WTC11 (cell line): ENCODE measurements around the gene RPL18A. TPM values are rescaled to one million over a fixed set of nuclear protein-coding genes. Genes with fewer than 3 reads are reported as not detected.

Experiments used
- ATAC-seq: fragments of 200-7000 bp; cut with Tn5 transposase; 2 replicates; pipeline ENCODE4 v1.10.0; 2021; ENCODE audit warnings: mild to moderate bottlenecking, moderate library complexity
- CTCF ChIA-PET: fragments of 300-600 bp; sonication (Branson Sonifier 250); formaldehyde crosslinking; loops from one replicate; lab custom pipeline; 2021; ENCODE audit warnings: antibody characterized with exemption; lab: Charles Lee
- POLR2A ChIA-PET: fragments of 350-600 bp; sonication (Branson Sonifier 250); formaldehyde crosslinking; loops from one replicate; lab custom pipeline; 2021; ENCODE audit warnings: antibody characterized with exemption; lab: Charles Lee
- DNase-seq: peaks from one replicate; pipeline ENCODE4 v3.0.0; 2021; ENCODE audit warnings: low spot score
- H3K27ac Mint-ChIP-seq: 2 replicates; pipeline ENCODE4 v1.8.0; 2021; ENCODE audit warnings: mixed read lengths
- H3K27me3 Mint-ChIP-seq: 2 replicates; pipeline ENCODE4 v1.8.0; 2021; ENCODE audit warnings: low read depth, mild to moderate bottlenecking, moderate library complexity, mixed read lengths
- H3K36me3 Mint-ChIP-seq: 2 replicates; pipeline ENCODE4 v1.8.0; 2021; ENCODE audit warnings: mixed read lengths
- H3K4me1 Mint-ChIP-seq: 2 replicates; pipeline ENCODE4 v1.8.0; 2022; ENCODE audit warnings: mixed read lengths
- H3K4me3 Mint-ChIP-seq: 2 replicates; pipeline ENCODE4 v1.8.0; 2021; ENCODE audit warnings: mild to moderate bottlenecking, moderate library complexity, mixed read lengths
- H3K9me3 Mint-ChIP-seq: 2 replicates; pipeline ENCODE4 v1.8.0; 2021; ENCODE audit warnings: mixed read lengths
- CBFB ChIP-seq: sonication (generic); formaldehyde crosslinking; IDR thresholded peaks from 2 replicates; pipeline ENCODE4 v1.8.1; 2022; ENCODE audit warnings: mild to moderate bottlenecking, low read depth, missing genetic modification reagents
- CREM ChIP-seq: sonication (generic); formaldehyde crosslinking; IDR thresholded peaks from 2 replicates; pipeline ENCODE4 v1.8.1; 2022; ENCODE audit warnings: mild to moderate bottlenecking, missing genetic modification reagents, moderate library complexity
- FOXJ3 ChIP-seq: sonication (generic); formaldehyde crosslinking; IDR thresholded peaks from 2 replicates; pipeline ENCODE4 v1.9.0; 2021; ENCODE audit warnings: missing genetic modification reagents, mild to moderate bottlenecking, borderline replicate concordance
- KAT7 ChIP-seq: sonication (generic); formaldehyde crosslinking; IDR thresholded peaks from 2 replicates; pipeline ENCODE4 v1.8.1; 2023; ENCODE audit warnings: missing genetic modification reagents, mild to moderate bottlenecking, borderline replicate concordance
- NR1H2 ChIP-seq: sonication (generic); formaldehyde crosslinking; IDR thresholded peaks from 2 replicates; pipeline ENCODE4 v1.9.0; 2021; ENCODE audit warnings: mild to moderate bottlenecking, moderate library complexity, missing genetic modification reagents
- PRRX2 ChIP-seq: fragments of 250-450 bp; sonication (Bioruptor Pico); IDR thresholded peaks from 2 replicates; pipeline ENCODE4 v1.8.0; 2021; ENCODE audit warnings: mild to moderate bottlenecking
- TCF7 ChIP-seq: sonication (generic); formaldehyde crosslinking; IDR thresholded peaks from 2 replicates; pipeline ENCODE4 v1.8.0; 2022; ENCODE audit warnings: mild to moderate bottlenecking, low read depth, missing genetic modification reagents, moderate library complexity
- TEAD1 ChIP-seq: sonication (generic); formaldehyde crosslinking; IDR thresholded peaks from 2 replicates; pipeline ENCODE4 v1.8.0; 2022; ENCODE audit warnings: mild to moderate bottlenecking, missing genetic modification reagents
- ZNF219 ChIP-seq: sonication (generic); formaldehyde crosslinking; IDR thresholded peaks from 2 replicates; pipeline ENCODE4 v1.8.0; 2023; ENCODE audit warnings: missing genetic modification reagents, mild to moderate bottlenecking, borderline replicate concordance
- ZNF232 ChIP-seq: sonication (generic); formaldehyde crosslinking; IDR thresholded peaks from 2 replicates; pipeline ENCODE4 v1.8.0; 2022; ENCODE audit warnings: mild to moderate bottlenecking, missing genetic modification reagents
- ZNF416 ChIP-seq: fragments of 250-450 bp; sonication (Bioruptor Pico); IDR thresholded peaks from 2 replicates; pipeline ENCODE4 v1.9.0; 2021; ENCODE audit warnings: mild to moderate bottlenecking, inconsistent platforms
- ZNF423 ChIP-seq: fragments of 250-450 bp; sonication (Bioruptor Pico); IDR thresholded peaks from 2 replicates; pipeline ENCODE4 v2.1.2; 2022; ENCODE audit warnings: mild to moderate bottlenecking, moderate library complexity
- total RNA-seq: library from RNA; stranded (reverse); gene quantifications from 3 replicates; pipeline ENCODE4 v1.2.3, GENCODE V29; 2021
- TF ChIP-seq, protein P1 (sequence below): sonication (generic); formaldehyde crosslinking; IDR thresholded peaks from 2 replicates; pipeline ENCODE4 v1.8.0; 2023; ENCODE audit warnings: missing genetic modification reagents
- TF ChIP-seq, protein P2 (sequence below): sonication (generic); formaldehyde crosslinking; conservative IDR thresholded peaks from 2 replicates; pipeline ENCODE4 v1.8.1; 2023; ENCODE audit warnings: mild to moderate bottlenecking, low read depth, missing genetic modification reagents, moderate library complexity
- TF ChIP-seq, protein P3 (sequence below): sonication (generic); formaldehyde crosslinking; IDR thresholded peaks from 2 replicates; pipeline ENCODE4 v1.8.1; 2023; ENCODE audit warnings: mild to moderate bottlenecking, missing genetic modification reagents
- TF ChIP-seq, protein P4 (sequence below): fragments of 250-450 bp; sonication (Bioruptor Pico); IDR thresholded peaks from 2 replicates; pipeline ENCODE4 v1.9.0; 2021; ENCODE audit warnings: moderate library complexity, mild to moderate bottlenecking, inconsistent platforms, borderline replicate concordance
- TF ChIP-seq, protein P5 (sequence below): sonication (generic); formaldehyde crosslinking; conservative IDR thresholded peaks from 2 replicates; pipeline ENCODE4 v1.8.1; 2022; ENCODE audit warnings: mild to moderate bottlenecking, missing genetic modification reagents
- TF ChIP-seq, protein P6 (sequence below): sonication (generic); formaldehyde crosslinking; IDR thresholded peaks from 2 replicates; pipeline ENCODE4 v1.8.1; 2022; ENCODE audit warnings: low read depth, mild to moderate bottlenecking, moderate library complexity, missing genetic modification reagents, borderline replicate concordance
- TF ChIP-seq, protein P7 (sequence below): sonication (generic); formaldehyde crosslinking; IDR thresholded peaks from 2 replicates; pipeline ENCODE4 v1.8.1; 2023; ENCODE audit warnings: mild to moderate bottlenecking, moderate library complexity, missing genetic modification reagents

RPL18A gene
- total RNA-seq, 1 experiment from 2014 or later = 2,950 TPM

DNA sequence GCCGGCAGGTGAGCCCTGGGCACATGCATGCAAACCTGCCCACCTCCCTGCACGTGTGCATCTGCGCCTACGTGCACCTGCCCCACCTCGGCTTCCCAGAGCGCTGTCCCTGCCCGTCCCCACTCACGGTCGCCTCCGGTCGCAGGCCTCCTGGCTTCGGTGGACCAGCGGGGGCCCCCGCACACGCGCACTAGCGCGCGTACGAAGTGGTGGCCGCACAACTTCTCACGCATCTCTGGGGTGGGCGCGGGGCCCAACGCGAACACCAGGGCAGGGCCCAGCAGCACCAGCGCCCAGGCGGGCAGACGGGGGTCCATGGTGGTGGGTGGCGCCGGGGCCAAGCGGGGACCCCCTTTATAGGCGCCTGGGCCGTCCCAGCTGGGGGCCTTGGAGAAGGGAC is 38.5 kb upstream of the RPL18A start, which contains the start of gene INSL3:
INSL3 (minus strand) TSS at position 330 of the 400 bp plus-strand sequence; CDS start at position 317, 13 bp downstream.
- CTCF ChIA-PET = no interaction called here
- H3K4me1 Mint-ChIP-seq = peaks cover 4% of the 10 kb centered on the region; the same call in 1 of the 2 replicates
- no peak within 1 kb of the TSS for H3K4me3 Mint-ChIP-seq
- no peaks in the 10 kb centered on the region for H3K36me3 Mint-ChIP-seq
- no peak for DNase-seq
- H3K27ac Mint-ChIP-seq = no peak within 1 kb of the TSS
- POLR2A ChIA-PET = no interaction called here
- H3K9me3 Mint-ChIP-seq = no peaks in the 10 kb centered on the region
- no peak for ATAC-seq
- TF ChIP-seq ZNF423 (CRISPR knock-in tag) (no peak), FOXJ3 (CRISPR knock-in tag) (no peak), TEAD1 (CRISPR knock-in tag) (no peak), KAT7 (CRISPR knock-in tag) (no peak), ZNF219 (CRISPR knock-in tag) (no peak), CREM (CRISPR knock-in tag) (no peak), ZNF416 (CRISPR knock-in tag) (no peak)
- TF ChIP-seq, protein P1, sequence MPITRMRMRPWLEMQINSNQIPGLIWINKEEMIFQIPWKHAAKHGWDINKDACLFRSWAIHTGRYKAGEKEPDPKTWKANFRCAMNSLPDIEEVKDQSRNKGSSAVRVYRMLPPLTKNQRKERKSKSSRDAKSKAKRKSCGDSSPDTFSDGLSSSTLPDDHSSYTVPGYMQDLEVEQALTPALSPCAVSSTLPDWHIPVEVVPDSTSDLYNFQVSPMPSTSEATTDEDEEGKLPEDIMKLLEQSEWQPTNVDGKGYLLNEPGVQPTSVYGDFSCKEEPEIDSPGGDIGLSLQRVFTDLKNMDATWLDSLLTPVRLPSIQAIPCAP (CRISPR knock-in tag) = no peak
- TF ChIP-seq, protein P2, sequence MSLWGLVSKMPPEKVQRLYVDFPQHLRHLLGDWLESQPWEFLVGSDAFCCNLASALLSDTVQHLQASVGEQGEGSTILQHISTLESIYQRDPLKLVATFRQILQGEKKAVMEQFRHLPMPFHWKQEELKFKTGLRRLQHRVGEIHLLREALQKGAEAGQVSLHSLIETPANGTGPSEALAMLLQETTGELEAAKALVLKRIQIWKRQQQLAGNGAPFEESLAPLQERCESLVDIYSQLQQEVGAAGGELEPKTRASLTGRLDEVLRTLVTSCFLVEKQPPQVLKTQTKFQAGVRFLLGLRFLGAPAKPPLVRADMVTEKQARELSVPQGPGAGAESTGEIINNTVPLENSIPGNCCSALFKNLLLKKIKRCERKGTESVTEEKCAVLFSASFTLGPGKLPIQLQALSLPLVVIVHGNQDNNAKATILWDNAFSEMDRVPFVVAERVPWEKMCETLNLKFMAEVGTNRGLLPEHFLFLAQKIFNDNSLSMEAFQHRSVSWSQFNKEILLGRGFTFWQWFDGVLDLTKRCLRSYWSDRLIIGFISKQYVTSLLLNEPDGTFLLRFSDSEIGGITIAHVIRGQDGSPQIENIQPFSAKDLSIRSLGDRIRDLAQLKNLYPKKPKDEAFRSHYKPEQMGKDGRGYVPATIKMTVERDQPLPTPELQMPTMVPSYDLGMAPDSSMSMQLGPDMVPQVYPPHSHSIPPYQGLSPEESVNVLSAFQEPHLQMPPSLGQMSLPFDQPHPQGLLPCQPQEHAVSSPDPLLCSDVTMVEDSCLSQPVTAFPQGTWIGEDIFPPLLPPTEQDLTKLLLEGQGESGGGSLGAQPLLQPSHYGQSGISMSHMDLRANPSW (CRISPR knock-in tag) = no peak
- TF ChIP-seq, protein P3, sequence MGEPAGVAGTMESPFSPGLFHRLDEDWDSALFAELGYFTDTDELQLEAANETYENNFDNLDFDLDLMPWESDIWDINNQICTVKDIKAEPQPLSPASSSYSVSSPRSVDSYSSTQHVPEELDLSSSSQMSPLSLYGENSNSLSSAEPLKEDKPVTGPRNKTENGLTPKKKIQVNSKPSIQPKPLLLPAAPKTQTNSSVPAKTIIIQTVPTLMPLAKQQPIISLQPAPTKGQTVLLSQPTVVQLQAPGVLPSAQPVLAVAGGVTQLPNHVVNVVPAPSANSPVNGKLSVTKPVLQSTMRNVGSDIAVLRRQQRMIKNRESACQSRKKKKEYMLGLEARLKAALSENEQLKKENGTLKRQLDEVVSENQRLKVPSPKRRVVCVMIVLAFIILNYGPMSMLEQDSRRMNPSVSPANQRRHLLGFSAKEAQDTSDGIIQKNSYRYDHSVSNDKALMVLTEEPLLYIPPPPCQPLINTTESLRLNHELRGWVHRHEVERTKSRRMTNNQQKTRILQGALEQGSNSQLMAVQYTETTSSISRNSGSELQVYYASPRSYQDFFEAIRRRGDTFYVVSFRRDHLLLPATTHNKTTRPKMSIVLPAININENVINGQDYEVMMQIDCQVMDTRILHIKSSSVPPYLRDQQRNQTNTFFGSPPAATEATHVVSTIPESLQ (CRISPR knock-in tag) = no peak
- TF ChIP-seq, protein P4, sequence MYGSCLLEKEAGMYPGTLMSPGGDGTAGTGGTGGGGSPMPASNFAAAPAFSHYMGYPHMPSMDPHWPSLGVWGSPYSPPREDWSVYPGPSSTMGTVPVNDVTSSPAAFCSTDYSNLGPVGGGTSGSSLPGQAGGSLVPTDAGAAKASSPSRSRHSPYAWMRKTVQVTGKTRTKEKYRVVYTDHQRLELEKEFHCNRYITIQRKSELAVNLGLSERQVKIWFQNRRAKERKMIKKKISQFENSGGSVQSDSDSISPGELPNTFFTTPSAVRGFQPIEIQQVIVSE (CRISPR knock-in tag) = no peak
- TF ChIP-seq, protein P5, sequence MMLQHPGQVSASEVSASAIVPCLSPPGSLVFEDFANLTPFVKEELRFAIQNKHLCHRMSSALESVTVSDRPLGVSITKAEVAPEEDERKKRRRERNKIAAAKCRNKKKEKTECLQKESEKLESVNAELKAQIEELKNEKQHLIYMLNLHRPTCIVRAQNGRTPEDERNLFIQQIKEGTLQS (CRISPR knock-in tag) = no peak
- TF ChIP-seq, protein P6, sequence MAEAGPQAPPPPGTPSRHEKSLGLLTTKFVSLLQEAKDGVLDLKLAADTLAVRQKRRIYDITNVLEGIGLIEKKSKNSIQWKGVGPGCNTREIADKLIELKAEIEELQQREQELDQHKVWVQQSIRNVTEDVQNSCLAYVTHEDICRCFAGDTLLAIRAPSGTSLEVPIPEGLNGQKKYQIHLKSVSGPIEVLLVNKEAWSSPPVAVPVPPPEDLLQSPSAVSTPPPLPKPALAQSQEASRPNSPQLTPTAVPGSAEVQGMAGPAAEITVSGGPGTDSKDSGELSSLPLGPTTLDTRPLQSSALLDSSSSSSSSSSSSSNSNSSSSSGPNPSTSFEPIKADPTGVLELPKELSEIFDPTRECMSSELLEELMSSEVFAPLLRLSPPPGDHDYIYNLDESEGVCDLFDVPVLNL (CRISPR knock-in tag) = no peak
- no peaks in the 10 kb centered on the region; the same call in 1 of the 2 replicates for H3K27me3 Mint-ChIP-seq

DNA sequence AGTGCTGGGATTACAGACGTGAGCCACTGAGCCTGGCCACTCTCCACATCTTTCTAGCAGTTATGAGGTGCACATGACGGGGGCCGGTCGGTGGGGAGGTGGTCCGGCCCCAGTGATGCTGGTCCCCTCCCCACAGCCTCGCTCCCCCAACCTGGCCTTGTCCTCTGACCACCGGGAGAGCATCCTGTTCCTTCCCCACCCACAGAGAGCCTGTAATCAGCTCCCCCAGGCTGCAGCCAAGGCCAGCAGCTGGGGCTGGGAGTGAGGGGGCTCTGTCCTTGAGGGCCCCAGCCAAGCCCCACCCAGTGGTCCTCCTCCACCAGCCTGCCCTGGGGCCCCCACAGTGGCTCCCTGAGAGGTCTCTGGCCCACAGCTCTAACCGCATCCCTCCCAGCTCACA is 35.4 kb upstream of the RPL18A start:
- ATAC-seq (no peak), DNase-seq (no peak)
- TF ChIP-seq, protein P7, sequence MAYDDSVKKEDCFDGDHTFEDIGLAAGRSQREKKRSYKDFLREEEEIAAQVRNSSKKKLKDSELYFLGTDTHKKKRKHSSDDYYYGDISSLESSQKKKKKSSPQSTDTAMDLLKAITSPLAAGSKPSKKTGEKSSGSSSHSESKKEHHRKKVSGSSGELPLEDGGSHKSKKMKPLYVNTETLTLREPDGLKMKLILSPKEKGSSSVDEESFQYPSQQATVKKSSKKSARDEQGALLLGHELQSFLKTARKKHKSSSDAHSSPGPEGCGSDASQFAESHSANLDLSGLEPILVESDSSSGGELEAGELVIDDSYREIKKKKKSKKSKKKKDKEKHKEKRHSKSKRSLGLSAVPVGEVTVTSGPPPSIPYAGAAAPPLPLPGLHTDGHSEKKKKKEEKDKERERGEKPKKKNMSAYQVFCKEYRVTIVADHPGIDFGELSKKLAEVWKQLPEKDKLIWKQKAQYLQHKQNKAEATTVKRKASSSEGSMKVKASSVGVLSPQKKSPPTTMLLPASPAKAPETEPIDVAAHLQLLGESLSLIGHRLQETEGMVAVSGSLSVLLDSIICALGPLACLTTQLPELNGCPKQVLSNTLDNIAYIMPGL (CRISPR knock-in tag) = no peak
- TF ChIP-seq NR1H2 (CRISPR knock-in tag) (no peak), TCF7 (no peak), PRRX2 (CRISPR knock-in tag) (no peak), CBFB (no peak), TEAD1 (CRISPR knock-in tag) (no peak), ZNF232 (CRISPR knock-in tag) (no peak)
- TF ChIP-seq, protein P5 (CRISPR knock-in tag) = no peak
- no peaks in the 10 kb centered on the region; the same call in 1 of the 2 replicates for H3K27me3 Mint-ChIP-seq
- POLR2A ChIA-PET = no interaction called here
- no peak overlapping the region for H3K4me3 Mint-ChIP-seq
- no peaks in the 10 kb centered on the region for H3K9me3 Mint-ChIP-seq
- H3K4me1 Mint-ChIP-seq = peaks cover 8% of the 10 kb centered on the region; the same call in 1 of the 2 replicates
- H3K27ac Mint-ChIP-seq = no peak overlapping the region
- CTCF ChIA-PET = no interaction called here
- no peaks in the 10 kb centered on the region for H3K36me3 Mint-ChIP-seq
